AG04450 (cell line): ENCODE measurements around the gene OXNAD1. TPM values are rescaled to one million over a fixed set of nuclear protein-coding genes. Genes with fewer than 3 reads are reported as not detected.

ENCODE experiments used
- CTCF ChIA-PET: fragments of 300-600, 350-600 bp; formaldehyde crosslinking; extraction: SDS; loops from one replicate; lab custom pipeline; 2022; ENCODE audit warnings: antibody characterized with exemption, inconsistent platforms; lab: Charles Lee
- POLR2A ChIA-PET: fragments of 350-600 bp; formaldehyde crosslinking; extraction: SDS; loops from one replicate; lab custom pipeline; 2021; ENCODE audit warnings: antibody characterized with exemption, inconsistent platforms; lab: Yijun Ruan, JAX
- DNase-seq: peaks from one replicate; pipeline ENCODE4 v3.0.0-alpha.2; 2011; ENCODE audit warnings: low read depth, low spot score
- H3K27ac ChIP-seq: one replicate; pipeline ENCODE4 v1.5.1; 2012; ENCODE audit warnings: low read depth, low read length, control low read depth
- H3K27me3 ChIP-seq: one replicate; pipeline ENCODE4 v1.6.0; 2012; ENCODE audit warnings: low read length; ENCODE audit not compliant: control insufficient read depth, insufficient read depth
- H3K4me3 ChIP-seq: 2 replicates; pipeline ENCODE4 v1.5.1; 2011; ENCODE audit warnings: mild to moderate bottlenecking, low read depth, low read length, control low read depth
- H3K9me3 ChIP-seq: 2 replicates; pipeline ENCODE4 v1.5.1; 2012; ENCODE audit warnings: low read length; ENCODE audit not compliant: control insufficient read depth, insufficient read depth
- polyA plus RNA-seq: library from polyadenylated mRNA; depleted of rRNA; stranded (reverse); fragments of >200 nt; gene quantifications from 2 replicates; pipeline ENCODE4 v1.2.3, GENCODE V29; 2011
- TF ChIP-seq, protein P1 (sequence below): IDR thresholded peaks from 2 replicates; pipeline ENCODE4 v1.5.1; 2011; ENCODE audit warnings: low read depth, low read length, control low read depth, inconsistent platforms

Gene OXNAD1
- polyA plus RNA-seq, 1 experiment: 9.0 TPM

DNA sequence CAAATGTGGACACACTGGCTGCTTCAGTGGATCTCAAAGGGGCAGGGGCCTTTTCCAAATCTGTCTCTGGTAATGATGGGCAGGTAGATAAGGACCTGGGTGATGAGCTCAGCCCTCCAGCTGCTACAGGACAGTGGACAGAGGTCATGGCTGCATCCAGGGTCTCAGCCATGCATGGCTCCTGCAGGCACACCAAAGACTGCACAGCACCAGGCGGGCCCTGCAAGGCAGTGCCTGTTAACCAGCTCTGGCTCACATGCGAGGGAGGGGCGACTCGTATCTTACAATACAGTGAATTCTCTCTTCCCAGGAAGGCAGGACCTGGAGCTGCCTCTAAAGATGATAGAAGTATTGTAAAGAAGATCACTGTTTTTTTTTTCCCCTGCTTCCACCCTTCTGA lies 58.7 kb downstream of the OXNAD1 start:
- no peak for DNase-seq
- POLR2A ChIA-PET: no interaction called here
- Histone ChIP-seq H3K4me3 (no peak overlapping the region), H3K27me3 (no peaks in the 10 kb centered on the region), H3K27ac (no peak overlapping the region), H3K9me3 (no peaks in the 10 kb centered on the region)
- CTCF ChIA-PET: no interaction called here
- TF ChIP-seq, protein P1, sequence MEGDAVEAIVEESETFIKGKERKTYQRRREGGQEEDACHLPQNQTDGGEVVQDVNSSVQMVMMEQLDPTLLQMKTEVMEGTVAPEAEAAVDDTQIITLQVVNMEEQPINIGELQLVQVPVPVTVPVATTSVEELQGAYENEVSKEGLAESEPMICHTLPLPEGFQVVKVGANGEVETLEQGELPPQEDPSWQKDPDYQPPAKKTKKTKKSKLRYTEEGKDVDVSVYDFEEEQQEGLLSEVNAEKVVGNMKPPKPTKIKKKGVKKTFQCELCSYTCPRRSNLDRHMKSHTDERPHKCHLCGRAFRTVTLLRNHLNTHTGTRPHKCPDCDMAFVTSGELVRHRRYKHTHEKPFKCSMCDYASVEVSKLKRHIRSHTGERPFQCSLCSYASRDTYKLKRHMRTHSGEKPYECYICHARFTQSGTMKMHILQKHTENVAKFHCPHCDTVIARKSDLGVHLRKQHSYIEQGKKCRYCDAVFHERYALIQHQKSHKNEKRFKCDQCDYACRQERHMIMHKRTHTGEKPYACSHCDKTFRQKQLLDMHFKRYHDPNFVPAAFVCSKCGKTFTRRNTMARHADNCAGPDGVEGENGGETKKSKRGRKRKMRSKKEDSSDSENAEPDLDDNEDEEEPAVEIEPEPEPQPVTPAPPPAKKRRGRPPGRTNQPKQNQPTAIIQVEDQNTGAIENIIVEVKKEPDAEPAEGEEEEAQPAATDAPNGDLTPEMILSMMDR: no peak

DNA sequence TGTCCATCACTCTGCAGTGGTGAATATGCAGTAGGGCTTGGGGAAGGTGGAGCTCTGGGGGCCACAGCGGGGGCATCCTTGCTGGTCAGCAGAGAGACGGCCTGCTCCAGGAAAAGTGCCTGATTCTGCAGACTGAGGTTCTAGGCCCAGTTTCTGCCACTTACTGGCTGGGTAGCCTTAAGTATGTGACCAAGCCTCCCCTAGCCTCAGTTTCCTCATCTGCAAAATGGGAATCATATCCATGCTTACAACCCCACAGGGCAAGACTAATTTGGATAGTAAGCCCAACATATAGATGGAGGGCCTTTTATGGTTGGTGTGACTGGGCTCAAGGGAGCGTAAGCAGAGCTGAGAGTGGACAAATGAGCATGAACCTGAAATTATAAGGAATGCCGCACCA lies 60.8 kb downstream of the OXNAD1 start:
- Histone ChIP-seq H3K27ac (no peak overlapping the region), H3K27me3 (no peaks in the 10 kb centered on the region), H3K9me3 (no peaks in the 10 kb centered on the region), H3K4me3 (no peak overlapping the region)
- ChIA-PET POLR2A (no interaction called here), CTCF (interaction anchor here (1.0 kb wide), 1 partner anchor 58 kb away, joined by 4 read pairs; no protein-coding TSS in a partner anchor)
- TF ChIP-seq, protein P1: no peak
- no peak for DNase-seq

DNA sequence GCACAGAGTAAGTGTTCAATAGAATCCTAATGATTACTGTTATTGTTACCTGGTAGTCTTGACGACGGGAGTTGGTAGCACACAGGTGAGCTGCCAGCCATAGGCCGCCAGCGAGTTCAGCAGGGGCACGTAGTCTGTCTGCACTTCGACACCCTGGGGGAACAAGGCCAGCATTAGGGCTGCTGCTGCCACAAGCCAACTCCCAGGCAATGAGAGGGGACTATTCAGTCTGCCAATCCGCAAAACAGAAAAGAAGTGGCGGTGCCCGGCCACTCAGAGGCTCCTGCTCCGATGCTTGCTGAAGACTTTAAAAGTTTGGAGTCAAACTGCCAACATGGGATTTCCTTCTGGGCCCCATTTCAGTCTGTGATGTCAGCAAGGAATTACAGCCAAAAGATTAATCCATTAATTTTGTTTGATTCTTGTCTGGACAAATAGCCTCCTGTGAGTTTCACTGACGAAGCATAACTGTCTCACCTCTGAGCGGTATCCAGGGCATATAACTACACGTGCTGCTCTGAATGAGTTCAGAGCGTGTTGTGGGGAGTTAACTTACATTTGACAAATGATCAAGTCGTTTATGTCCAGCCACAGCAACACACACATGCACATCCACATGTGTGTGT lies 61.8 kb downstream of the OXNAD1 start:
- H3K9me3 ChIP-seq: no peaks in the 10 kb centered on the region
- H3K4me3 ChIP-seq: no peak overlapping the region
- H3K27ac ChIP-seq: no peak overlapping the region
- H3K27me3 ChIP-seq: no peaks in the 10 kb centered on the region
- ChIA-PET POLR2A (no interaction called here), CTCF (interaction anchor here (1.0 kb wide), 1 partner anchor 59 kb away, joined by 4 read pairs; no protein-coding TSS in a partner anchor)
- no peak for DNase-seq
- TF ChIP-seq, protein P1: no peak

DNA sequence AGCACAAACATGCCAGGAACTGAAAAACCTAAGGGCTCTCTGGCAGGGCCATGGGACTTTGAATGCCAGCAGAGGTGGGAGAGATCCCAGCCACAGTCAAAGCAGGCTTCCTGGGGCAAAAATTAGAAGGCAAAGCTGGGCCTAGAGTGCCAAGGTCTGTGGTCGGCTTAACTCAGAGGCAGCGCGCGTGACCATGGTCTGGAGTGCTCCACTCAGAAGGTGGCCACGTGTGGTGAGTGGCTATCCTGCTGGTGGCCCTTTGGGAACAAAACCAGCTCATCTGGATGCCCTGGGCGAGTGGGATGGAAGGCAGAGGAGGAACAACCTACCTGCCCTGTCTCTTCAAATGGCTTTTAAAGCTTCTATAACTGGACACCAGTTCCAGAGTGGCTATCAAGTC lies 63.1 kb downstream of the OXNAD1 start:
- DNase-seq: no peak
- Histone ChIP-seq H3K27me3 (no peaks in the 10 kb centered on the region), H3K4me3 (no peak overlapping the region), H3K9me3 (no peaks in the 10 kb centered on the region), H3K27ac (no peak overlapping the region)
- TF ChIP-seq, protein P1: no peak
- CTCF ChIA-PET: no interaction called here
- POLR2A ChIA-PET: no interaction called here

DNA sequence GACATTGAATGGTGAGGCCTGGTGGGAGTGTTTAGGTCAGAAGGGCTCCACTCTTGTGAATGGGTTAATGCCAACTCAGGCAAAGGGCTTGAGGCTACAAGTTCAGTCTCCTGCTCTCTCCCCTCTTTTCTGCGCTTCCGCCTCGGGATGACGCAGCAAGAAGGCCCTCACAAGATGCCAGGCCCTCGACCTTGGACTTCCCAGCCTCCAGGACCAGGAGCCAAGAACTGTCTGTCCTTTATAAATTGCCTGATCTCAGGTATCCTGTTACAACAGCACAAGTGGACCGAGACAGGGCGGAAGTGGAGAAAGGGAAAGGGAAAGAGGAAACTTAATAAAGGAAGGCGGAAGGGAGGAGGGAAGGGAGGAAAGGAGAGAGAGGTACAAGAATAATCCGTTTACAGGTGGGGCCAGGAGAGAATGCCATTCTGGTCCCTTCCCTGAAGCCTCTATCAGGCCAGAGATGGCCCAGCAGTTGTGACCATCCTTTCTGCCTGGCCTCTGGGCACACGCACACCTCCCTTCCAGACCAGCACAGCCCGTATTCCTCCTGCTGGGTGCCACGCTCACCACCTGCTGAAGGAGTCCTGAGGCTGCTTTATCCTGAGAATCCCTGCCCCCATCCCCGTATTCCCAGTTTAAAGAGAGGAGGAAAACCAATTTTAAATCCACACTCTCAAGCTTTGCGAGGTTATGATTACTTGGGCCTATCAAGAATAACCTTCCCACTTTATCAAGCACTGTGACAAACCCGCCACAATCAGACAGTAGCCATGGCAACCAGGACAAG lies 64.2 kb downstream of the OXNAD1 start:
- TF ChIP-seq, protein P1: no peak
- Histone ChIP-seq H3K9me3 (no peaks in the 10 kb centered on the region), H3K27me3 (no peaks in the 10 kb centered on the region), H3K27ac (no peak overlapping the region), H3K4me3 (no peak overlapping the region)
- ChIA-PET POLR2A (no interaction called here), CTCF (no interaction called here)
- DNase-seq: no peak
